Neuronal stem cell (in vitro differentiated cells): ENCODE results near the gene POLDIP2.
"Not testable (repeated sequence)": the region's sequence is repeated elsewhere in the genome, so short reads cannot be mapped to it uniquely, and the experiment has no call there.

ENCODE experiments used
- DNase-seq: peaks from one replicate; pipeline ENCODE4 v3.0.0-alpha.2; 2013; ENCODE audit warnings: low spot score
- H2AFZ ChIP-seq: one replicate; pipeline ENCODE4 v1.6.1; 2013; ENCODE audit warnings: mild to moderate bottlenecking, low read length, inconsistent platforms
- H2AK5ac ChIP-seq: 2 replicates; pipeline ENCODE4 v1.6.1; 2013; ENCODE audit warnings: low read depth, mild to moderate bottlenecking, inconsistent platforms, low read length, moderate library complexity, mixed read lengths
- H2BK120ac ChIP-seq: 2 replicates; pipeline ENCODE4 v1.6.1; 2013; ENCODE audit warnings: low read depth, mild to moderate bottlenecking, inconsistent platforms, low read length, moderate library complexity, mixed read lengths
- H2BK12ac ChIP-seq: one replicate; pipeline ENCODE4 v1.6.1; 2013; ENCODE audit warnings: low read length, inconsistent platforms
- H2BK15ac ChIP-seq: 2 replicates; pipeline ENCODE4 v1.6.1; 2013; ENCODE audit warnings: mild to moderate bottlenecking, low read length, inconsistent platforms, mixed read lengths
- H2BK5ac ChIP-seq: one replicate; pipeline ENCODE4 v1.6.1; 2013; ENCODE audit warnings: inconsistent platforms, mild to moderate bottlenecking, low read length, moderate library complexity
- H3K14ac ChIP-seq: one replicate; pipeline ENCODE4 v1.6.1; 2013; ENCODE audit warnings: low read length, inconsistent platforms
- H3K18ac ChIP-seq: 2 replicates; pipeline ENCODE4 v1.6.1; 2013; ENCODE audit warnings: low read length, inconsistent platforms
- H3K23ac ChIP-seq: 2 replicates; pipeline ENCODE4 v1.6.1; 2013; ENCODE audit warnings: low read depth, mild to moderate bottlenecking, mixed read lengths, low read length, inconsistent platforms; ENCODE audit not compliant: poor library complexity
- H3K27ac ChIP-seq: replicated peaks from 3 replicates; pipeline ENCODE4 v1.5.1; 2013; ENCODE audit warnings: low read length, inconsistent platforms
- H3K27me3 ChIP-seq, 3 experiments: 2 replicates each; pipeline ENCODE4 v1.6.1; 2013; ENCODE audit warnings: low read length in 3 of 3, mild to moderate bottlenecking in 2 of 3, inconsistent platforms in 1 of 3, low read depth in 1 of 3, mixed read lengths in 1 of 3, moderate library complexity in 1 of 3; ENCODE audit not compliant: control insufficient read depth in 3 of 3, insufficient read depth in 3 of 3
- H3K36me3 ChIP-seq, 2 donors: replicated peaks in 1 of 2; 2 replicates each; pipeline ENCODE4 v1.6.1; 2013; ENCODE audit warnings: low read length in 2 of 2; ENCODE audit not compliant: control insufficient read depth in 2 of 2, insufficient read depth in 2 of 2
- H3K4ac ChIP-seq: 2 replicates; pipeline ENCODE4 v1.6.1; 2013; ENCODE audit warnings: inconsistent platforms, mild to moderate bottlenecking, low read length, moderate library complexity
- H3K4me1 ChIP-seq, 2 donors: 1 replicate in 1 of 2; 2 replicates in 1 of 2; pipeline ENCODE4 v1.6.1; 2013; ENCODE audit warnings: low read length in 2 of 2, low read depth in 1 of 2; ENCODE audit not compliant: control insufficient read depth in 2 of 2, insufficient read depth in 1 of 2
- H3K4me2 ChIP-seq: one replicate; pipeline ENCODE4 v1.6.1; 2013; ENCODE audit warnings: mild to moderate bottlenecking, low read length, inconsistent platforms; ENCODE audit not compliant: insufficient read depth, poor library complexity, severe bottlenecking
- H3K4me3 ChIP-seq, 2 donors: 2 replicates each; pipeline ENCODE4 v1.5.1; 2013; ENCODE audit warnings: low read length in 2 of 2, mild to moderate bottlenecking in 2 of 2, inconsistent platforms in 1 of 2, moderate library complexity in 1 of 2
- H3K79me1 ChIP-seq: one replicate; pipeline ENCODE4 v1.6.1; 2013; ENCODE audit warnings: low read depth, mild to moderate bottlenecking, inconsistent platforms, low read length, moderate library complexity
- H3K9ac ChIP-seq: one replicate; pipeline ENCODE4 v1.6.1; 2013; ENCODE audit warnings: mild to moderate bottlenecking, low read depth, low read length, inconsistent platforms; ENCODE audit not compliant: poor library complexity
- H3K9me3 ChIP-seq, 2 donors: replicated peaks in 1 of 2; 2 replicates each; pipeline versions ENCODE3 to v1.6.1; 2013; ENCODE audit warnings: low read length in 2 of 2, mild to moderate bottlenecking in 2 of 2, inconsistent platforms in 1 of 2, low read depth in 1 of 2, mixed read lengths in 1 of 2, moderate library complexity in 1 of 2; ENCODE audit not compliant: control insufficient read depth in 2 of 2, insufficient read depth in 1 of 2
- H4K8ac ChIP-seq: one replicate; pipeline ENCODE4 v1.6.1; 2013; ENCODE audit warnings: low read depth, mild to moderate bottlenecking, inconsistent platforms, low read length, moderate library complexity
- H4K91ac ChIP-seq: one replicate; pipeline ENCODE4 v1.6.1; 2013; ENCODE audit warnings: low read length, low read depth, mild to moderate bottlenecking, inconsistent platforms; ENCODE audit not compliant: poor library complexity
- WGBS, 2 donors: extraction: QIAGEN DNeasy Blood & Tissue Kit; methylation state at CpG; one replicate each; pipeline ENCODE4 v1.1.7; 2013; ENCODE audit warnings: missing lambda C conversion rate in 2 of 2, mixed read lengths in 1 of 2; ENCODE audit not compliant: insufficient read length in 2 of 2, insufficient replicate concordance in 1 of 2; ENCODE audit errors: extremely low coverage in 2 of 2; 5-methylcytosine and 5-hydroxymethylcytosine counted together

The POLDIP2 gene

GRCh38 chr17:28341516-28341915, 15.8 kb downstream of the POLDIP2 start:
- WGBS, 2 donors, result no CpG with 5 or more reads among the region's 11 CpGs

GRCh38 chr17:28340374-28340773, 17.0 kb downstream of the POLDIP2 start:
- no peak overlapping the region for H2AFZ ChIP-seq
- H3K27me3 ChIP-seq, result no peaks in the 10 kb centered on the region
- H3K9ac ChIP-seq, result no peak overlapping the region
- H2BK5ac ChIP-seq, result no peak overlapping the region
- no peaks in the 10 kb centered on the region for H3K9me3 ChIP-seq
- peaks cover 0 to 3% of the 10 kb centered on the region in 2 donors for H3K4me1 ChIP-seq
- H4K8ac ChIP-seq, result no peak overlapping the region
- no peak overlapping the region for H3K18ac ChIP-seq
- no peak overlapping the region for H3K4me3 ChIP-seq
- H3K14ac ChIP-seq, result no peak overlapping the region
- H4K91ac ChIP-seq, result no peak overlapping the region
- H3K36me3 ChIP-seq, result peaks cover 41 to 68% of the 10 kb centered on the region in 2 donors
- no peak overlapping the region for H3K4ac ChIP-seq
- H3K79me1 ChIP-seq, result peaks cover 4% of the 10 kb centered on the region
- WGBS, 2 donors, result no CpG with 5 or more reads among the region's 6 CpGs
- H3K23ac ChIP-seq, result no peak overlapping the region
- H2BK12ac ChIP-seq, result no peak overlapping the region
- H2BK120ac ChIP-seq, result no peak overlapping the region
- H3K27ac ChIP-seq, result no peak overlapping the region
- no peak overlapping the region for H3K4me2 ChIP-seq
- H2AK5ac ChIP-seq, result no peak overlapping the region
- H2BK15ac ChIP-seq, result no peak overlapping the region
- no peak for DNase-seq

More at GRCh38 chr17:28341516-28341915, 15.8 kb downstream of the POLDIP2 start:
- Histone ChIP-seq H2BK12ac (no peak overlapping the region), H3K79me1 (peaks cover 2% of the 10 kb centered on the region), H3K18ac (no peak overlapping the region), H3K4ac (no peak overlapping the region), H3K27ac (no peak overlapping the region), H3K9me3 (no peaks in the 10 kb centered on the region), H3K36me3 (peaks cover 49 to 79% of the 10 kb centered on the region in 2 donors), H2BK120ac (no peak overlapping the region), H2BK5ac (no peak overlapping the region), H3K4me1 (peaks cover 3% of the 10 kb centered on the region in 2 donors), H3K23ac (no peak overlapping the region), H2BK15ac (no peak overlapping the region), H3K4me3 (no peak overlapping the region), H3K27me3 (no peaks in the 10 kb centered on the region), H3K9ac (no peak overlapping the region), H3K4me2 (no peak overlapping the region), H2AFZ (no peak overlapping the region), H2AK5ac (no peak overlapping the region), H4K91ac (no peak overlapping the region), H4K8ac (no peak overlapping the region), H3K14ac (no peak overlapping the region)
- no peak for DNase-seq

GRCh38 chr17:28339431-28339830, 17.9 kb downstream of the POLDIP2 start:
- DNase-seq, result no peak
- H3K18ac ChIP-seq, result no peak overlapping the region
- no peak overlapping the region for H3K27ac ChIP-seq
- H2BK12ac ChIP-seq, result no peak overlapping the region
- H2AK5ac ChIP-seq, result no peak overlapping the region
- no peaks in the 10 kb centered on the region for H3K9me3 ChIP-seq
- H3K27me3 ChIP-seq, result no peaks in the 10 kb centered on the region
- H3K23ac ChIP-seq, result no peak overlapping the region
- H3K36me3 ChIP-seq, result peaks cover 33 to 58% of the 10 kb centered on the region in 2 donors
- H3K4me2 ChIP-seq, result no peak overlapping the region
- peaks cover 7% of the 10 kb centered on the region for H3K79me1 ChIP-seq
- H2BK15ac ChIP-seq, result no peak overlapping the region
- H3K9ac ChIP-seq, result no peak overlapping the region
- no peak overlapping the region for H2AFZ ChIP-seq
- H2BK5ac ChIP-seq, result no peak overlapping the region
- no peak overlapping the region for H4K8ac ChIP-seq
- no peak overlapping the region for H3K4me3 ChIP-seq
- WGBS, 2 donors, result no CpG with 5 or more reads among the region's 15 CpGs
- H3K4me1 ChIP-seq, result peaks cover 5 to 7% of the 10 kb centered on the region in 2 donors
- no peak overlapping the region for H3K4ac ChIP-seq
- no peak overlapping the region for H2BK120ac ChIP-seq
- H4K91ac ChIP-seq, result no peak overlapping the region
- no peak overlapping the region for H3K14ac ChIP-seq

- not testable (repeated sequence) for DNase-seq, H4K91ac ChIP-seq, H2BK5ac ChIP-seq, H3K79me1 ChIP-seq, H2BK15ac ChIP-seq, H2AK5ac ChIP-seq, H3K14ac ChIP-seq, H3K4me2 ChIP-seq, H3K23ac ChIP-seq, H2BK12ac ChIP-seq, H3K18ac ChIP-seq, H3K4ac ChIP-seq, H3K27me3 ChIP-seq, H3K9ac ChIP-seq, H2AFZ ChIP-seq, H3K4me3 ChIP-seq, H4K8ac ChIP-seq, H3K27ac ChIP-seq, H3K9me3 ChIP-seq, H2BK120ac ChIP-seq
- no CpG with 5 or more reads among the region's 8 CpGs for WGBS, 2 donors
- peaks cover 8 to 10% of the 10 kb centered on the region in 2 donors for H3K4me1 ChIP-seq
- peaks cover 28 to 52% of the 10 kb centered on the region in 2 donors for H3K36me3 ChIP-seq
Measured at GRCh38 chr17:28338769-28339212, 18.5 kb downstream of the POLDIP2 start.
